ENCODE measurements around the gene EDRF1. TPM values are rescaled to one million over a fixed set of nuclear protein-coding genes. Genes with fewer than 3 reads are reported as not detected.

EDRF1 gene
- total RNA-seq, 1 donor from 2014 or later = 45.9 TPM

DNA sequence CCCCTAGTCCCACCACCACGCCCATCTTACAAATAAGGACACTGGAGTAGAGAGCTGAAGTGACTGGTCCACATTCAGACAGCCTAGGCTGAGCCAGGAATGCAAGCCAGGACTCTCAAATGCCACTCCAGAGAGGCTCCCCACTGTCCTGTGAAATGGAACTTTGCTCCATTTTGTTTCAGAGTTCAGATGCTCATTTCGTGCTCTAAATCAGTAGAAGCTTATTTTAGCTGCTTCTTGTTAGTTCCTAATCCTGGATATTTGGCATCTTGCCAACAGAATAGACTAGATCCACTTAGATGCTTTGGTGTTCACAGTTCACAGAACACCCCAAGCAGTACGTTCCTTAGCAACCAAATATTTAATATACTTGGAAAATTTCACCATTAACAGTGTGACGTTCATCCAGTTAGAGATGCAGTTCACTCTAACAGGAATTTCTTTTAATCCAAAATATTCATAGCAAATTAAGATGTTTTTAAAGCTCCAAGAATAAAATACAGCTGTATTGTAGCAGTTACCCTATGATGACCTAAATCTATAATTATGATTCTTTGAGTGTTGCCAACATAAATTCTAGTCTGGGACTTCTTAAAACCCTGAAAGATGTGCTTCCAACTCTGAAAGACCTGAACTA is 48.8 kb downstream of the EDRF1 start:
- Mint-ChIP-seq H3K27me3 (ENCODE audit: low read depth) (no peaks in the 10 kb centered on the region), H3K27ac (peak overlapping the region; percentile 88), H3K9me3 (no peaks in the 10 kb centered on the region), H3K4me3 (no peak overlapping the region), H3K4me1 (peaks cover 14% of the 10 kb centered on the region), H3K36me3 (peaks cover 37% of the 10 kb centered on the region)
- no peak for DNase-seq (ENCODE audit: low spot score in 2 of 2, unreplicated experiment in 2 of 2)
- TF ChIP-seq, protein P1, sequence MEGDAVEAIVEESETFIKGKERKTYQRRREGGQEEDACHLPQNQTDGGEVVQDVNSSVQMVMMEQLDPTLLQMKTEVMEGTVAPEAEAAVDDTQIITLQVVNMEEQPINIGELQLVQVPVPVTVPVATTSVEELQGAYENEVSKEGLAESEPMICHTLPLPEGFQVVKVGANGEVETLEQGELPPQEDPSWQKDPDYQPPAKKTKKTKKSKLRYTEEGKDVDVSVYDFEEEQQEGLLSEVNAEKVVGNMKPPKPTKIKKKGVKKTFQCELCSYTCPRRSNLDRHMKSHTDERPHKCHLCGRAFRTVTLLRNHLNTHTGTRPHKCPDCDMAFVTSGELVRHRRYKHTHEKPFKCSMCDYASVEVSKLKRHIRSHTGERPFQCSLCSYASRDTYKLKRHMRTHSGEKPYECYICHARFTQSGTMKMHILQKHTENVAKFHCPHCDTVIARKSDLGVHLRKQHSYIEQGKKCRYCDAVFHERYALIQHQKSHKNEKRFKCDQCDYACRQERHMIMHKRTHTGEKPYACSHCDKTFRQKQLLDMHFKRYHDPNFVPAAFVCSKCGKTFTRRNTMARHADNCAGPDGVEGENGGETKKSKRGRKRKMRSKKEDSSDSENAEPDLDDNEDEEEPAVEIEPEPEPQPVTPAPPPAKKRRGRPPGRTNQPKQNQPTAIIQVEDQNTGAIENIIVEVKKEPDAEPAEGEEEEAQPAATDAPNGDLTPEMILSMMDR (IDR thresholded peaks at IDR 0.05; ENCODE audit: unreplicated experiment) = no peak

DNA sequence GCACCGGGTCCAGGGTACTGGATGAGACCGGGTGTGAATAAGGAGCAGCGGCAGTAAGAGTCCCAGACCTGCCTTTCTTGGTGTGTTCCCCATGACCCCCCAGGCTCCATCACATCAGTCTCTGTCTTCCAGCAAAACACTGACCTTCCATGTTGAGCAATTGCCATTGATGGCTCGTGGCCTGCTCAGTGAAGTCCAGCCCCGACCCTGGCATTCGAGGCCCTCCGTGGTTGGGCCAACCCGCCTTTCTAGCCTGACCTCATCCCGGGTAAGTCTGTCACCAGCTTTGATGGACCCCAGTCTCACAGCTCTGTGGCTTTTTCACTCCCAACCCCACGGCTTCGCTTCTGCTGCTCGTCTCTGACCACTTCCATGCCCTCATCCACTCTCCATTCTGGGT is 49.7 kb downstream of the EDRF1 start:
- peaks cover 30% of the 10 kb centered on the region for H3K36me3 Mint-ChIP-seq
- H3K27ac Mint-ChIP-seq = peak overlapping the region; percentile 88
- H3K9me3 Mint-ChIP-seq = no peaks in the 10 kb centered on the region
- peaks cover 14% of the 10 kb centered on the region for H3K4me1 Mint-ChIP-seq
- DNase-seq (ENCODE audit: low spot score in 2 of 2, unreplicated experiment in 2 of 2) = no peak
- TF ChIP-seq, protein P1 (IDR thresholded peaks at IDR 0.05; ENCODE audit: unreplicated experiment) = no peak
- no peak overlapping the region for H3K4me3 Mint-ChIP-seq
- no peaks in the 10 kb centered on the region for H3K27me3 Mint-ChIP-seq (ENCODE audit: low read depth)

DNA sequence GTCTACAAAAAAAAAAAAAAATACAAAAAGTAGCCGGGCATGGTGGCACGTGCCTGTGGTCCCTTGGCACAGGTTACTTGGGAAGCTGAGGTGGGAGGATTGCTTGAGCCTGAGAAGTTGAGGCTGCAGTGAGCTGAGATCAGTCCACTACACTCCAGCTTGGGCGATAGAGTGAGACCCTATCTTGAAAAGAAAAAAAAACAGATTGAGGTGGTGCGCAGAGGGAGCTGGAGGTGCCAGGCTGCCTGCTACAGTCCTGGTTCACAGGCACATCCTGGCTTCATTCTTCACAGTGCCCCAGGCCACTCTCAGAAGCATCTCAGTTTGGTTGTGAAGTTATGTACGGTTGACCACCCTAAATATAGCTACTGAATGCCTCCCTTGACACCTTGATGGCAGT is 51.3 kb downstream of the EDRF1 start:
- Mint-ChIP-seq H3K4me1 (peaks cover 14% of the 10 kb centered on the region), H3K27ac (no peak overlapping the region), H3K4me3 (no peak overlapping the region), H3K36me3 (peaks cover 17% of the 10 kb centered on the region), H3K27me3 (ENCODE audit: low read depth) (no peaks in the 10 kb centered on the region), H3K9me3 (no peaks in the 10 kb centered on the region)
- TF ChIP-seq, protein P1 (IDR thresholded peaks at IDR 0.05; ENCODE audit: unreplicated experiment) = no peak
- DNase-seq (ENCODE audit: low spot score in 2 of 2, unreplicated experiment in 2 of 2) = no peak

DNA sequence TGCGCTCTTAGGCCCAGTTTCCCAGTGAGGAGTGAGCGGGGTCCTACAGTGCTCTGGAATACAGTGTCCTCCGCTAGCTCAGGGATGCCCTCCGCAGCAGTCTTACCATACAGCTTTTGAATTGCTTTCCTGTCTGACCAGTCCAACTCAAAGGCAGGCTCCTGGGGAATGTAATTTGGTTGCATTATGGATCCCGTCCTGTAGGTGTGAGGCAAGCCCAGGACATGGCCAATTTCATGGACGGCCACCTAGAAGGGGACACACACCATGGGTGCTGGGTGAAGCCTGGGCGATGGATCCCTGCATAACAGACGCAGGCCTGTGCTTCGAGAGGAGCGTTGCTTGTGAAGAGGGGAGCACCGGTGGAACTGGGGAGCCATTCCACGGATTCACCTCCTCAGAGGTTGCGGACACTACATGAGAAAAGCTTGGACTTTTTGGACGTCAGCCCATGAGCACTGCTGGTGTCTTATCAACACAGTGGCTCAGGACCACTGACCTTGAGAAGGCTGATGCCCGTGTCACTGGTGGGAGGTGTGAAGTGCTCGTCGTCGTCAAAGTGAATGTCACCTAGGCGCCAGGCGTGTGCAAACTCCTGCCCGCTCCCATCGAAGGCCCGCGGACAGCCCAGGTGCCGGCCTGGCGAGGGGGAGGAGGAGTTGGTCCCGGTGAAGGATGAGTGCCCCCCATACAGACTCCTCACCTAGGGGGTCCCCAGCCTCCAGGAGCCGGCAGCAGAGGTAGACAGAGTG is 52.8 kb downstream of the EDRF1 start:
- TF ChIP-seq, protein P1 (IDR thresholded peaks at IDR 0.05; ENCODE audit: unreplicated experiment) = no peak
- Mint-ChIP-seq H3K4me1 (peaks cover 14% of the 10 kb centered on the region), H3K4me3 (no peak overlapping the region), H3K9me3 (no peaks in the 10 kb centered on the region), H3K27me3 (ENCODE audit: low read depth) (no peaks in the 10 kb centered on the region), H3K36me3 (peaks cover 9% of the 10 kb centered on the region), H3K27ac (no peak overlapping the region)
- no peak for DNase-seq (ENCODE audit: low spot score in 2 of 2, unreplicated experiment in 2 of 2)

DNA sequence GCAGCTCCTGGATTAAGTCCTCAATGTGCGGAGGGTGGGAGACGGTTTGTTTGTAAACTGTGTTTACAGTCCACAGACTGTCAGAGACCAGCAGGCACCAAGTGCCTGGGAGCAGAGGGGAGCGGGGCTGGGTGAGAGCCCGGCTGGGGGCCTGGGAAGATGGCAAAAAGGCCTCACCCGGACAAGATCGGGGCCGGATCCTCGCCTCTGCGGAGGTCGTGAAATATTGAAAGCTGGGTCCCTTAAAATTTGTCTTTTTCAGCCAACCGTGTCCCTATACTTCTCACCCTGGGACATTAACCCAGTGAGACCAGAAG is 53.3 kb downstream of the EDRF1 start:
- Mint-ChIP-seq H3K27ac (no peak overlapping the region), H3K4me1 (peaks cover 10% of the 10 kb centered on the region), H3K27me3 (ENCODE audit: low read depth) (no peaks in the 10 kb centered on the region), H3K4me3 (no peak overlapping the region), H3K9me3 (no peaks in the 10 kb centered on the region), H3K36me3 (peaks cover 6% of the 10 kb centered on the region)
- DNase-seq (ENCODE audit: low spot score in 2 of 2, unreplicated experiment in 2 of 2) = no peak
- TF ChIP-seq, protein P1 (IDR thresholded peaks at IDR 0.05; ENCODE audit: unreplicated experiment) = no peak

Measured in mesothelial cell of epicardium (in vitro differentiated cells).